HG03064 (cell line): ENCODE measurements around the gene LRRK1.
"Not testable (repeated sequence)": the region's sequence is repeated elsewhere in the genome, so short reads cannot be mapped to it uniquely, and the experiment has no call there.

Experiments
- ATAC-seq: cut with Tn5 transposase; IDR thresholded peaks from one replicate; pipeline ENCODE4 v1.9.1; 2021; ENCODE audit warnings: low read depth; ENCODE audit not compliant: unreplicated experiment

LRRK1 gene

DNA sequence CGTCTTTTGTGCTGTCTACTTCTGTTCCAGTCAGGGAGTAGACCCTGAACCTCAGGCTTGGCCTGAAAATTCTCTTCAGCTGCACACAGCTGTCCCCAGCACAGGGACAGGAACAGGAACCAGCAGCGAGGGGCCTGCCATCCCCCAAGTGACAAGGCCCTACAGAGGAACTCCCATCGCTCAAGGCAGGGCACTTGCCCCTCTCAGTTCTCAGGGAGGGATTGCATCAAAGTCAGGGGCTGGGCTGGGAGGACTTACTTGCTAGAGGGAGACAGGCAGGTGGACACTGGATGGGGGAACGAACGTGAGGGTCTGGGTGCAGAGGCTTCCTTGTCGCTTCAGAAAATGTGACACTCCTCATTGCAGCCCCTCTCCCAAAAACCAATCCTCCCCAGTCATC is 169.1 kb downstream of the LRRK1 start:
- ATAC-seq: no peak

DNA sequence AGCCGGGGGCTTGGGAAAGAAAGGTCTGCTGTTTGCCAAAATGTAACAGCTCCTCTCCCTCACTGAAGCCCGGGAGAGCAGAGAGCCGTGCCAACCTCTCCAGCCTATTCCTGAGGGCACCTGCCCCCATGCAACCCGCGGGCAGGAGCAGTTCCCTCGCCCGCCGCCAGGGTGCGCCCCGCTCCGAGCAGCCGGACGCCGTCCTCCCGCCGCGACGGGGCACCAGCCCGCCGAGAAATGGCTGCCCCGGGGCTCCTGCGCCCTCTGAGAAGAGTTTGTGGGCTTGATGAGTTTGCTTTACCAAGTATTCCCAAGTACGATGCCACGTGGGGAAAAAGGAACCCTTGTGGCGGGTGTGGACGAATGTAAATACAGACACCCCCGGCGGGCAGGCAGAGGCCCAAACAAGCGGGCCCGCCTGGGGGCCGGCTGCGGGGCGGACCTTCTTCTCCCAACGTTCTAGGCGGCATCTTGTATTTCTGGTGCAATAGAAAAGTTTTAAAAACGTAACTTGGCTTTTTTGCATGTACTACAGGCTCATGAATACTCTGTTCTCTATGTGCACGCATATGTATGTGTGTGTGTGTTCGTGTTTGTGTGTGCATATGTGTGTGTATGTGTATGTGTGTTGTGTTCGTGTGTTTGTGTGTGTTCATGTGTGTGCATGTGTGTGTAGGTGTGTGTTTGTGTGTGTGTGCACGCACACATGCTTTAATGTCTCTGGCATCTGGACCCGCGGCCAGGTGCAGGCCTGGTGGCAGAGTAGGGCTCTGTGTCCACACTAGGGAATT is 169.8 kb downstream of the LRRK1 start:
- peak; percentile 74 for ATAC-seq

DNA sequence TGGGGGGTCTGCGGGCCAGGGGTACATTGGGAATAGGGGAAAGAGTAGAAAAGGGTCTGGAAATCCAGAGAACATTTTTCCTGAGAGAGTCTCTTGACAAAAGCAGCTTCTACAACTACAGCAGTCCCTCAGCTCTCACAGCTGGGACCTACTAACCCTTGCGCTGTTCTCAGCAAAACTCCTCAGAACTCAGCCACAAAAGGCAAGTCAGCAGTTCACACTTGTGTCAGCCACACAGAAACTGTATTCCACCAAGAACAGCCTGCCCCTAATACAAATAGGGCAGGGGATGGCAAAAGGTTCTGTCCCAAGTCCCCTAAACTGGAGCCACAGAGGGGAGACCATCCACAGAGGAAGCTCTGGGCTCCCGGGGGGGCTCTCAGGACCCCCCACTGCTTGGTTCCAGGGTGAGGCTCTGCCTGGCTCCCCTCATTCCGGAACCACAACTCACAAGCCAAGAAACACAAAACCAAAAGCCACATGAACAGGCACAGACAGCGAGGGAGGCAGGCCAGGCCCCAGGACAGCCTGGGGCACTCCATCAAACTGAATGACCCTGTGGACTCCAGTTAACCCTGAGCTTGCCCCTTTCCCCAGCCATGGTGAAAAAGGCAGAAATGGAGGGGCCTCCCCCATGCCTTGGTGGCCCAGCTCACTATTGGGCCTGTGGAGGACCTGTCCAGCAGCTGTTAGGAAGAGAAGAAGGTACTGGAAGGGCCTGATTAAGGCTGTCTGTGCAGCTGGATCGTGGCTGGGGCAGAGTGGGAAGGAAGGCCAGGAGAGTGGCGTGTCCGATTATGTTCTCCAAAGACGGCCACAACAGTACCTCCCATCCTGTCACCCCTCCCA is 170.6 kb downstream of the LRRK1 start:
- ATAC-seq: no peak

DNA sequence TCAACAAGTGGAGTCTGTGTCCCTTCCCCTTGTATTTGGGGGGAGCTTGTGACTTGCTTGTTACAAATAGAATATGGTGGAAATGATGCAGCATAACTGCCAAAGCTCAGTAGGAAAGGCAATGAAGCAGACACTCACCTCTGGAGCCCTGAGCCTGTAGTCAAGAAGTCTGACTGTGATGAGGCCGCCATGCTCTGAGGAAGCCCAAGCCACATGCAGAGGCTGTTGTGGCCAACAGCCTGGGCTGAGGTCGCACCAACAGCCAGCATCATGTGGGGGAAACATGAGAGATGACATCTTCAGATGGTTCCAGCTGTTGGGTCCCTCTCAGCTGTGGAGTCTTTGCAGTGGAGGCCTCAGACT is 171.3 kb downstream of the LRRK1 start:
- no peak for ATAC-seq

DNA sequence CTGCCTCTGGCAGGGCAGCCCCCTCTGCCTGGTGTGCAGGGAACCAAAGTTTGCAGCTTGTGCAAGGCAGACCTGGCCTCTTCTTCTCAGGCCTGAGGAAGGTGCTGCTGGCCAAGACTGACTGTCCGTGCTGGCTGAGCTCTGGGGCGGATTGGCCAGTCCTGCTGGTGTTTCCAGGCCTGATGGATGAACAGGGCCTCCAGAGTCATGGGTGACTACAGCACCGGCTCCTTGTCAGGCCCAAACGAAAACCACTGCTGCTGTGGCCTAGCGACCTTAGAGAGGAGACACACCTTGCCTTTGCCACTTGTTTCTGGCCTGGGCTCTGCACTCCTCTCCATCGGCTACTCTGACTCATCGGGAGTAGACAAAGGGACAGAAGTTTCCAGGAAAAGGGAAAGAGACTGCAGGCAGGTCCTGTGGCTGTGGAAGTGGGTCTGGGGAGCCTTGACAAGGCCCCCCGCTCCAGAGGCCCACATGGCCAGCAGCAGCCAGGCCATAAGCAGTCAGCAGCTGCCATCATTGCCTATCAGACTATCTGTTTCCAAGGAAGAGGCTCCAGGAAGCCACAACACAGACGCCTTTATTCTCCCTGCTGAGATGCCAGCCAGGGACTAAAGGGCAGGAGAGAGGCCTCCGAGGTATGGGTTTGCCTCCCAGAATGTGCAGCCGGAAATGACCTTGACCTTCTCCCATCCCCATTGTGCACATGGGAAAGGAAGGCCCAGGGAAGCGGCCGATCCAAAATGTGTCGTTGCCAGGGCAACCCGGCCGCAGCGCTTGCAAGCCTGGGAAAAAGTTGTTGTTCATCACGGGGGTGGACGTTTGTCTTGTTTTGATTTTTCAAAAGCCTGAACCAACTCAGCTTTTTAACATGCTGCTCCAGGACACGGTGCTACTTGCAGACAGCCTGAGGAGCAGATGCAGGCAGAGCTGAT is 172.2 kb downstream of the LRRK1 start:
- ATAC-seq: no peak

DNA sequence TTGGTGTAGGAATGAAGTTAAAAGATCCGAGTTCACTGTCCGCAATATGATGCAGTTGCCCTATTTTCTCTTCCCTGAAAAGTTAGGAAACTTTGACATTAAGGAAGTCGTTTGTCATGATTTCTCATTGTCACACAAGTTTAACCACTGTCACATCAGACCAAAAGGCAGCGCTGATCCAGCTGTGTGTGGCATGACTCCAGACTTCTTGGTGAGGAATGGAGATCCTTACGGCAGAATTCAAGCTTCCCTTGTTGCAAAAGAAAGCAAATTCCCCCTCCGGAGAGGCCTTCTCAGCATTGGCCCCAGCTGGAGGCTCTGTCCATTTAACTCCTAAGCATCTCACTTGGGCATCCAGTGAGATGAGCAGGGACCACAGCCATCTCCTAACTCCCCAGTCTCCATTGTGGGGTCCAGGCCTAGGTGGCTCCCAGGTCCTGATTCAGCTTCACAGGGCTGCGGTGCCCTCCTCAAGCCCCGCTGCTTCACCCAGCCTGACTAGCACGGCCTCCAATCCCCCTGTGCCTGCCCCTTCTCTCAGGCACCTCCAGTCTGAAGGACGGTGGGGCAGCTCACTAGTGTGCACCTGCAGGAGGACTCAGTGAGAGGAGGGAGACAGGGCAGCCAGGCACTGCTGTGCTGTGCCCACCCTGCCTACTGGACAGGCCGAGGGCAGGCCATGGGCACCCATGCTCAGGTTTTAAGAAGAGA is 173.2 kb downstream of the LRRK1 start:
- no peak for ATAC-seq

DNA sequence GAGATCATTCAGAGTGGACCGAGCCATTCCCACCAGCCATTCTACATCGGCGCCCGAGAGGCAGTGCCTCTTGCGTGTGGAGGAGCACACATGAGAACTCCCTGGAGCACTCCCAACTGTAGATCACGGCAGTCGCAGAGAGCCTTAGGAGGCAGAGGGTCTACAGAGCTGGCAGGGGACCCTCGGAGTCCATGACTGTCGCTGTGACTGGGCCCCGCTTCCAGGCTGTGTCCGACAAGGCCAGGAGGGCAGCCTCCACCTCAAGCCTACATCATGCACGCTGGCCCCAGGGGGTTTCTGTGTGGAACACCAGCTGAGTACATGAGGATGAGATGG is 173.7 kb downstream of the LRRK1 start:
- ATAC-seq: no peak

DNA sequence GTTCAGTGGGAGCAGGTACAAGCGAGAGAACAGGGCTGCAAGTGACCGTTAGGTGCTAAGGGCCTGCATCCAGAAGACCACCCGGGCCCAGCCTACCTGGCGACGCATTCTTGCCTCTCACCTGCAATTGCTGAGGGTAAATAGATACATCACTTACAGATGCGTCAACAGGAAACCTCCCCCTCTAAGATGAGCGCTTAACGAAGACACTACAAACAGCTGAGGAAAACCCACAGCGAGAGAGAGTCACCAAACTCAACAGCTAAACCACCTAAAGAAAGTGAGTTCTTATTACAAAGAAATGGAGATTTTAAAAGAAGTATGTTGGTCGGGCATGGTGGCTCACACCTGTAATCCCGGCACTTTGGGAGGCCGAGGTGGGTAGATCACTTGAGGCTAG is 174.8 kb downstream of the LRRK1 start:
- ATAC-seq: no peak

DNA sequence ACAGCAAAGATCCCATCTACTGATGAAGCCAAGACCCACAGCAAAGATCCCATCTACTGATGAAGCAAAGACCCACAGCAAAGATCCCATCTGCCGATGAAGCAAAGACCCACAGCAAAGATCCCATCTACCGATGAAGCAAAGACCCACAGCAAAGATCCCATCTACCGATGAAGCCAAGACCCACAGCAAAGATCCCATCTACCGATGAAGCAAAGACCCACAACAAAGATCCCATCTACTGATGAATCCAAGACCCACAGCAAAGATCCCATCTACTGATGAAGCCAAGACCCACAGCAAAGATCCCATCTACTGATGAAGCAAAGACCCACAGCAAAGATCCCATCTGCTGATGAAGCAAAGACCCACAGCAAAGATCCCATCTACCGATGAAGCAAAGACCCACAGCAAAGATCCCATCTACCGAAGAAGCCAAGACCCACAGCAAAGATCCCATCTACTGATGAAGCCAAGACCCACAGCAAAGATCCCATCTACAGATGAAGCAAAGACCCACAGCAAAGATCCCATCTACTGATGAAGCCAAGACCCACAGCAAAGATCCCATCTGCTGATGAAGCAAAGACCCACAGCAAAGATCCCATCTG is 176.7 kb downstream of the LRRK1 start:
- not testable (repeated sequence) for ATAC-seq

DNA sequence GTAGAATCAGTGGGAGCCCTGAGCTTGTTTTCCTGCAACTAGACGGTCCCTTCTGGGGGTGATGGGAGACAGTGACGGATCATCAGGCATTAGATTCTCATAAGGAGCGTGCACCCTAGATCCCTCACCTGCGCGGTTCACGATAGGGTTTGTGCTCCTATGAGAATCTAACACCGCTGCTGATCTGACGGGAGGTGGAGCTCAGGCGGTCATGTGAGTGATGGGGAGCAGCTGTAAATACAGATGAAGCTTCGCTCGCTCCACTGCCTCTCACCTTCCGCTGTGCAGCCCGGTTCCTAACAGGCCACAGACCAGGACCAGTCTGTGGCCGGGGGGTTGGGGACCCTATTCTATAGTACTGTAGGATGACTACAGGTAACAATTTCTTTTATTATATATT is 178.0 kb downstream of the LRRK1 start:
- ATAC-seq: no peak

DNA sequence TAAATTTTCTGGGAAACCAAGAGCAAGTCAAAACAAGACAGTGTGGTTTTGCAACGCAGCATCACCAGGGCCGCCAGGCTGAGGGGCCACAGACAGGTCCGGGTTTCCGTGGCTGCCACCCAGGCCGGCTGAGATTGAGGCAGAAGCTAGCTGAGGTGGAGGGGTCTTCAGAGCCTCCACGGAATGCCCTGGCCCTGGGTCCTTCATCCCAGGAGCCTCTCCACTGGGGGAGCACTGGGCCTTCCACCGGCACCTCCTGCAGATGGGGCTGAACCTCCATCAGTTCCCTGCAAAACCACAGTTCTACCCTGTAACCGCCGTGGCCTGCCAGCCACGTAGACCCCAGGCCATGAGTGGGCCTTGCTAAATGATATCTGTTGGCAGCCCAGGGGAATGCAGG is 180.0 kb downstream of the LRRK1 start:
- no peak for ATAC-seq

DNA sequence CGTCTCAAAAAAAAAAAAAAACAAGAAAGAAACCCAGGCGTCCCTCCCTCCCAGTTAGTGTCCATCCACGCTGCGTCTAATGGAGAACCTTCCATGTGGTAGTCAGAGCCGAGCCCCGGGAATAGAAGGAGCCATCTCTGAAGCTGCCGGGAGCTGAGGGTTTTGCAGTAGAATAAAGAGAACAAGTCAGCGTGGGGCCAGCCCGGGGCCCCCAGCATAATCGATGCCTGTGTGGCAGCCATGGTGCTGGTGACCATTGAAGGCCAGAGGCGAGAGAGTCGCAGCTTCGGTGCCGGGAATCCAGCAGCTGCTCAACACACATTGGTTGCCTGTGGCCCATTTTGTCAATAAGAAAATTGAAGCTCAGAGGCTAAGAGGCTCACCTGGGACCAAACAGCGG is 181.0 kb downstream of the LRRK1 start:
- ATAC-seq: no peak

DNA sequence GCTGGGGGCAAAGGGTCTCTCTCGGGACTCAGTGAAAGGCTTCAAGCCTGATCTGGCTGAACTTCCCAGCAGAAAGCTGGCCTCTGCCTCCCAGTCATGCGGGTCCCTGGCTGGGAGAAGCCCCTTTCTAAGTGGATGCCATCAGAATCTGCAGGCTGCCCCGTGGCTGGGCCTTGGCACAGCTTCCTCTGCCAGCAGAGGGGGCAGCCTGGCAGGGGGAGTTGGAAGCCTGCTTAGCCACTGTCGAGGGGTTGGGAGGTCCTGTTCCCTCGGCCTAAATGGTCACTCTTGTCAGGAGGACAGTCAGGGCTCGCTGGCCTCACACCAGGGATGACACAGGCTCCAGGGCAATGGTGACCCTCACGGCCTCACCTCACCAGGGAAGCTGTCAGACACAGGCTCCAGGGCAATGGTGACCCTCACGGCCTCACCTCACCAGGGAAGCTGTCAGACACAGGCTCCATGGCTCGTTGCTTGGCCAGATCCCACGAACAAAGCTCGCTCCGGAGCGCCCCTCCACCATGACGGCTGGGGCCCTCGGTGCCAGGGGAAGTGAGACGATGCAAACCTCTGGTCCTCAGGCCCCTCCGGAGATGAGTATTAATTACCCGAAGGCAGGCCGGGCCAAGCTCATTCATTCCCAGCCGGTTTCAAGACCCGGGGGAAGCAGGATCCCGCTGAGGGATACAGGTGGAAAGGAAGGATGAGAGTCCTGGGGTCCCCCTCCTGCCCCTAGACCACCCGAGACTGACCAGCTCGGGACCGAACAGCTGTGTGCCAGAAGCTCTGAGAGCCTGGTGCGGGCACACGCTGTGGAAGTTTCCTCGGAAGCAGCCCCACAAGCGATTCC is 181.7 kb downstream of the LRRK1 start:
- no peak for ATAC-seq

DNA sequence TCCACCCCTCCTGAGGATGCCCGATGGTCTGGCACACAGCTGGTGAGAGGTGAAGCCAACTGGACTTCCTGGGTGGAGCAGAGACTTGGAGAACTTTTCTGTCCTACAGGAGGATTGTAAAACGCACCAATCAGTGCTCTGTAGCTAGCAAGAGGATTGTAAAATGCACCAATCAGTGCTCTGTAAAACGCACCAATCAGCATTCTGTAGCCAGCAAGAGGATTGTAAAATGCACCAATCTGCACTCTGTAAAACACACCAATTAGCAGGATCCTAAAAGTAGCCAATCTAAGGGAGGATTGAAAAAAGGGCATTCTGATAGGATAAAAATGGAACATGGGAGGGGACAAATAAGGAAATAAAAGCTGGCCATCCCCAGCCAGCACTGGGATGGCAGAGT is 182.5 kb downstream of the LRRK1 start:
- no peak for ATAC-seq

DNA sequence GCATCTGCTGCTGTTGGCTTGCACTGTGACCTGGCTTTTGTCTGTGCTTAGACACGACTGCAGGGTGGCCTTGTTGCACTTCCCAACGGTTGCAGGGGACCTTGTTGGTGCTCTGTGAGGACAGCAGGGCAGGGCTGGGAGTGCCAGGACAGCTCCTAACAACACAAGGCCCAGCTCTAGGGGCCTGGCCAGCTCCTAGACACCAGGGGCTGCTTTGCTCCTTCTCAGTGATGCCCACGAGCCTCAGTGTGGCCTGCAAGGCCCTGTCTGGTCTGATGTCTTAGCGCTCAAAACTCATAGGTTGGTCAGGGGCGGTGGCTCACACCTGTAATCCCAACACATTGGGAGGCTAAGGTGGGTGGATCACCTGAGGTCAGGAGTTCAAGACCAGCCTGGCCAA is 183.6 kb downstream of the LRRK1 start:
- ATAC-seq: no peak

DNA sequence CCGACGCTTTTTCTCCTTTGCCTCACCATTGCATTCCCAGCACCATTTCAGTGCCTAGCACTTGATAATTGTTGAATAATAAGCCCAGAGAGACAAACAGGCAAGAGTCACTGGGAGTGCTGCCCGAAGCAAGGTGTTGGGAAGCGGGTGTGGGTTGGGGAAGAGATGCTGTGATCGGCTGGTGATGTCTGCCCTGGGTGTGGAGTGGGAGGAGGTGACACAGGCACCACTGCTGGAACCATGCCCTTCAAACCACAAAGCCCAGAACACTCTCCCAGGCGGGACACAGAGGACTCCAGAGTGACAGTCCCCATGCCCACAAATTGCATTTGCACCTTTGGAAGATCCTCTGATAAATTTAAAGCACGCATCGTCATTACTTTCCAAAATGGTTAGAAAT is 184.4 kb downstream of the LRRK1 start:
- no peak for ATAC-seq

DNA sequence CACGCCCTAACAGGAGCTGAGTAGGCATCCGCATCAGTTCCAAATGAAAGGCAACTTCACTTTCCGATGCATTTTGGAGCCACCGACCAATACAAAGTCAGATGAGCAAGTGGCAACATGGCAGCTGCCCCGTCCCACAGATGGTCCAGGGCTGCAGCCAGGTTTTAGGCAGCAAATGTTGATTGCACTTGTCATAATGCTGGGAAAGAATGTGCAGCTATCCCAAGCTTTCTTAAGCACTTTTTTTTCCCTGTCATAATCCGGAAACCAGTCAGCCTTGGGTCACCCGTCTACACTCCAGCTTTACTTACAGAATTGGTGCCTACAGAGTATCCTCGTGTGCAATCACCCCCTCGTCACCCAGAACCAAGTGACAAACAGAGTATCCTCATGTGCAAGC is 185.0 kb downstream of the LRRK1 start:
- no peak for ATAC-seq

DNA sequence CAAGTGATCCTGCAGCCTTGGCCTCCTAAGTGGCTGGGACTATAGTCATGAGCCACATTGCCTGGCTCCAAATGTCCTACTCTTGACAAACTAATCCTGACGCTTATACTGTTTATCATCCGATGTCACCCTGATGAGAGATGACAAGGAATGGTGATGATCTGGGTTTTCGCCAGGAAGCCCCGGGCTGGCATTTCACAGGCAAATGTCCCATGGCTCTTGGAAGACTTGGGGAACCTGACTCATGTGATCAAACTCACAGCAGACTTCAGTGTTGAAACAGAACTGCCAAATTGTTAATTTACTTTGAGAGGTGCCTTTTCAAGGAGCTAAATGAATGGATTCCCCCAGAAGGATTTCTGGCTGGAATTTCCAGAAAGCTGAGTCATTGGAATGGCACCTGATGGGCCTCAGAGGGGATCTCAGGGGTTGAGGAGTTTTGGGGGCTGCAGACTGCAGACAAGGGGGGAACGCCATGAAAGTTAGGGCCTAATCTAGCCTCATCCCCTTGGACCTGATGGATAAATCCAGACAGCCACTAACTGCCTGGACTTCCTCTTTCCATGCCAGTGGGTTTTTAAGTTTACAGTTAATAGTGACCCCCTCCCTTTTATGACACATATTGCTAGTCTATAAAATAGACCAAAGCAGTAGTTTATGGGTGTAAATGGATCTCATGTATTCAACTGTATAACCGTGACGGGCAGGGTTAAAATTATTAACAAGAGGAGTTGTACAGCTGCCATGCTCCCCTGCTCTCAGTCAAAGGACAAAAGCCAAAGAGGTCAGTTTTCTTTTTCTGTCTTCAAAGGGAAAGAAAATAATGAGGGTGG is 186.1 kb downstream of the LRRK1 start:
- no peak for ATAC-seq
